ENCODE results near the gene ACAP2. TPM values are rescaled to one million over a fixed set of nuclear protein-coding genes. Genes with fewer than 3 reads are reported as not detected.

The ACAP2 gene
- total RNA-seq, 2 experiments from 2014 or later: 54.6 to 55.7 TPM

GRCh38 chr3:195274259-195274966, 168.4 kb downstream of the ACAP2 start:
- ChIA-PET CTCF (interaction anchor here (0.9 to 8.1 kb wide), 7 partner anchors 12 to 284 kb away, joined by 3 to 256 read pairs (median 4); no protein-coding TSS in a partner anchor), POLR2A (no interaction called here)
- Mint-ChIP-seq H3K9me3 (no peaks in the 10 kb centered on the region), H3K4me1 (ENCODE audit: low read depth) (peaks cover 8% of the 10 kb centered on the region), H3K36me3 (ENCODE audit: low read depth) (peaks cover 2% of the 10 kb centered on the region), H3K4me3 (no peak overlapping the region), H3K27me3 (no peaks in the 10 kb centered on the region), H3K27ac (no peak overlapping the region)
- no peak for TF ChIP-seq CTCF (IDR thresholded peaks at IDR 0.05)
- intact Hi-C loops (cut with micrococcal nuclease): loop anchor here (5.0 kb wide), 1 partner anchor 168 kb away; the partner anchor contains the start of gene ACAP2
- DNase-seq: no peak
- ATAC-seq: no peak

- H3K36me3 Mint-ChIP-seq (ENCODE audit: low read depth): peaks cover 8% of the 10 kb centered on the region
- ChIA-PET CTCF (interaction anchor here (0.6 to 8.1 kb wide), 59 partner anchors 8 to 603 kb away, joined by 3 to 256 read pairs (median 5); partner anchors contain the start of genes ACAP2, LSG1 and PPP1R2), POLR2A (interaction anchor here (0.6 to 3.1 kb wide), 14 partner anchors 9 to 596 kb away, joined by 3 to 16 read pairs (median 4); partner anchors contain the start of gene PPP1R2)
- no peaks in the 10 kb centered on the region for H3K9me3 Mint-ChIP-seq
- no peaks in the 10 kb centered on the region for H3K27me3 Mint-ChIP-seq
- TF ChIP-seq CTCF (IDR thresholded peaks at IDR 0.05): peak; percentile 88
- H3K27ac Mint-ChIP-seq: peak overlapping the region; percentile 87
- intact Hi-C loops (cut with micrococcal nuclease): loop anchor here (2.0 to 5.0 kb wide), 2 partner anchors 171 to 251 kb away; partner anchors contain the start of gene ACAP2
- H3K4me3 Mint-ChIP-seq: peak overlapping the region; percentile 85
- DNase-seq (peak; percentile 93), ATAC-seq (peak; percentile 79)
- H3K4me1 Mint-ChIP-seq (ENCODE audit: low read depth): peaks cover 16% of the 10 kb centered on the region
Measured at GRCh38 chr3:195271410-195272243, 171.2 kb downstream of the ACAP2 start.

DNA sequence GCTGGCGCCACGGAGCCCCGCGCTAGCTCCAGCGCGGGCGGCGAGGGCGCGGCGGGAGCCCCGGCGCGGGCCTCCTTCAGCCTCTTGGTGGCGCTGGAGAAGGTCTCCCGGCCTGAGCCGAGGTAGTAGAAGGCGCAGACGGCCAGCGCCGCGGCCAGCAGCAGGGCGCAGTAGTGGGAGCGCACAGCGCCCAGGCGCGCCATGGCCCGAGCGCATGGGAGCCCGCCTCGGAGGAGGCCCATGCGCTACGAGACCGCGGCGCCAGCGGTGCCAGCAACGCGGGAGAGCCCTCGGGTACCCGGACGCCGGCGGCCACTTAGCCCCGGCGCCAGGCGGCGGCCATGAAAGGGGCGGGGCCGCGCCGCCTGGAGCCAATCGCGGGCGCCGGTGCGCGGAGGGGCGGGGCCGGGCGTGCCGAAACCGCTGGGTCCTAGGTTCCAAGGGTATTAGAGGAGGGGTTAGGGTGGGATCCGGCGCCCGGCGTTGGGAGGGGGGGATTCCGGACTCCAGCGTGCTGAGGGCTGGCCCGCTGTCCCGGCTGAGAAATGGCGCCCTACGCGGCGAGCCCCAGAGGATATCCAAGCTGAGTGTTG, 171.9 kb downstream of the ACAP2 start, which contains the start of gene XXYLT1:
Gene XXYLT1, minus strand, starts transcription at position 343 of the 593 bp plus-strand sequence. Its CDS starts 101 bp downstream, at position 242.
- no peaks in the 10 kb centered on the region for H3K9me3 Mint-ChIP-seq
- TF ChIP-seq CTCF (IDR thresholded peaks at IDR 0.05): peak; percentile 21
- ATAC-seq (peak; percentile 85), DNase-seq (peak; percentile 90)
- peaks cover 16% of the 10 kb centered on the region for H3K4me1 Mint-ChIP-seq (ENCODE audit: low read depth)
- peak within 1 kb of the TSS; percentile 85 for H3K4me3 Mint-ChIP-seq
- no peaks in the 10 kb centered on the region for H3K27me3 Mint-ChIP-seq
- intact Hi-C loops (cut with micrococcal nuclease): loop anchor here (2.0 to 5.0 kb wide), 2 partner anchors 171 to 252 kb away; partner anchors contain the start of gene ACAP2
- ChIA-PET CTCF (interaction anchor here (0.6 to 8.1 kb wide), 68 partner anchors 7 to 602 kb away, joined by 3 to 256 read pairs (median 4); partner anchors contain the start of genes ACAP2, LSG1 and PPP1R2), POLR2A (interaction anchor here (0.6 to 3.1 kb wide), 17 partner anchors 8 to 596 kb away, joined by 3 to 16 read pairs (median 4); partner anchors contain the start of gene PPP1R2)
- peak within 1 kb of the TSS; percentile 87 for H3K27ac Mint-ChIP-seq
- peaks cover 8% of the 10 kb centered on the region for H3K36me3 Mint-ChIP-seq (ENCODE audit: low read depth)

DNA sequence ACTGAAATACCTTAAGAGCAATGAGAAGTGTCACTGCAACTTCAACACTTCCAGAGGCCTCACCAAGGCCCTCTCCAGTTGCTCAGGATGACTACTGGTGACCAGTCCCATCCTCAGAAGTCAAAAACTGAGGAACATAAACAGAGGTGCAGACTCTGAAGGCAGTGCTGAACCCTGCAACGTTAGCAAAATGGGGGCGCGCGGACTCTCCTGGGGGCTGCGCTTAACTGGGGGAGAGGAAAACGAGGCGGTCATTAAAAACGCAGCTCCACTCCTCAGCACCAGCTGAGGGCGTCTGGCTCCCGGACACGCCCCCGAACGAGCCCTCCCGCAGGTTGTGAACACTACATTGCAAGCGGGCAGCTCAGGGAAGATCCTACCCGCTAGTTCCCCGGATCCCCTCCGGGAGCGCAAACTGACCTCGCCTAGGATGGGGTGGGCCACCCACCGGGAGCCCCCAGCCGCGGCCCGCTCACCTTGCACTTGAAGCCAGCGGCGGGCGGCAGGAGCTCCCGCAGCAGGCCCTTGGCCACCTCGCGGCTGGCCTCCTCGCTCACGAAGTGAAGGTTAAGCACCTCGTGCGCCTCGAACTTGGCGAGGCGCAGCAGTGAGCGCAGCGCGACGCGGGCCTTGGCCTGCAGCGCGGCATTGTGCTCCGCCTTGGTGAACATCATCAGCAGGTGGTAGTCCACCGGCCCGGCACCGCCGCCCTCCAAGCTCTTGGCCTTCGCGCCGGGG, 172.6 kb downstream of the ACAP2 start:
- peak; percentile 9 for ATAC-seq
- Mint-ChIP-seq H3K9me3 (no peaks in the 10 kb centered on the region), H3K4me3 (peak overlapping the region; percentile 85), H3K36me3 (ENCODE audit: low read depth) (peaks cover 8% of the 10 kb centered on the region), H3K27ac (peak overlapping the region; percentile 58), H3K4me1 (ENCODE audit: low read depth) (peaks cover 16% of the 10 kb centered on the region), H3K27me3 (no peaks in the 10 kb centered on the region)
- intact Hi-C loops (cut with micrococcal nuclease): loop anchor here (2.0 to 5.0 kb wide), 2 partner anchors 172 to 253 kb away; partner anchors contain the start of gene ACAP2
- ChIA-PET POLR2A (interaction anchor here (0.8 to 3.1 kb wide), 9 partner anchors 9 to 595 kb away, joined by 3 to 16 read pairs (median 4); no protein-coding TSS in a partner anchor), CTCF (interaction anchor here (0.6 to 8.1 kb wide), 36 partner anchors 8 to 602 kb away, joined by 3 to 256 read pairs (median 5); partner anchors contain the start of genes ACAP2 and LSG1)
- peak; percentile 68 for DNase-seq
- TF ChIP-seq CTCF (IDR thresholded peaks at IDR 0.05): no peak

Measured in activated CD8-positive, alpha-beta T cell treated with anti-CD3 and anti-CD28 coated beads for 36 hours (primary cell).